HL-60 (cell line): ENCODE measurements around the gene TNNT1.

Source experiments
- DNase-seq, 2 experiments: peaks; one replicate each; pipeline ENCODE4 v3.0.0-alpha.2; 2010 to 2020; ENCODE audit warnings: low read depth in 1 of 2, low spot score in 1 of 2
- H3K27ac ChIP-seq: fragments of 250-450 bp; sonication (Bioruptor Pico); replicated peaks from 2 replicates; pipeline ENCODE4 v1.5.1; 2020; ENCODE audit warnings: mild to moderate bottlenecking, moderate library complexity
- H3K27me3 ChIP-seq: fragments of 250-450 bp; sonication (Bioruptor Pico); 2 replicates; pipeline ENCODE4 v1.5.1; 2021; ENCODE audit warnings: mild to moderate bottlenecking, moderate library complexity; ENCODE audit not compliant: insufficient read depth, poor library complexity, severe bottlenecking
- H3K4me3 ChIP-seq: replicated peaks from 2 replicates; pipeline ENCODE4 v1.5.1; 2011; ENCODE audit warnings: mild to moderate bottlenecking, control low read depth, low read length; ENCODE audit not compliant: insufficient read depth
- GABPA ChIP-seq: IDR thresholded peaks from 2 replicates; pipeline ENCODE4 v1.6.1; 2012; ENCODE audit warnings: low read depth
- POLR2AphosphoS5 ChIP-seq: IDR thresholded peaks from 2 replicates; pipeline ENCODE4 v1.6.1; 2012; ENCODE audit warnings: low read depth
- SPI1 ChIP-seq: IDR thresholded peaks from 2 replicates; pipeline ENCODE4 v1.6.1; 2012; ENCODE audit warnings: low read depth, mild to moderate bottlenecking, borderline replicate concordance
- TF ChIP-seq, protein P1 (sequence below): IDR thresholded peaks from 2 replicates; pipeline ENCODE4 v1.6.1; 2012; ENCODE audit warnings: low read depth; ENCODE audit not compliant: insufficient replicate concordance
- TF ChIP-seq, protein P2 (sequence below): IDR thresholded peaks from one replicate; pipeline ENCODE4 v1.5.1; 2011; ENCODE audit warnings: low read length, control low read depth, inconsistent platforms; ENCODE audit not compliant: insufficient read depth

Gene TNNT1

DNA sequence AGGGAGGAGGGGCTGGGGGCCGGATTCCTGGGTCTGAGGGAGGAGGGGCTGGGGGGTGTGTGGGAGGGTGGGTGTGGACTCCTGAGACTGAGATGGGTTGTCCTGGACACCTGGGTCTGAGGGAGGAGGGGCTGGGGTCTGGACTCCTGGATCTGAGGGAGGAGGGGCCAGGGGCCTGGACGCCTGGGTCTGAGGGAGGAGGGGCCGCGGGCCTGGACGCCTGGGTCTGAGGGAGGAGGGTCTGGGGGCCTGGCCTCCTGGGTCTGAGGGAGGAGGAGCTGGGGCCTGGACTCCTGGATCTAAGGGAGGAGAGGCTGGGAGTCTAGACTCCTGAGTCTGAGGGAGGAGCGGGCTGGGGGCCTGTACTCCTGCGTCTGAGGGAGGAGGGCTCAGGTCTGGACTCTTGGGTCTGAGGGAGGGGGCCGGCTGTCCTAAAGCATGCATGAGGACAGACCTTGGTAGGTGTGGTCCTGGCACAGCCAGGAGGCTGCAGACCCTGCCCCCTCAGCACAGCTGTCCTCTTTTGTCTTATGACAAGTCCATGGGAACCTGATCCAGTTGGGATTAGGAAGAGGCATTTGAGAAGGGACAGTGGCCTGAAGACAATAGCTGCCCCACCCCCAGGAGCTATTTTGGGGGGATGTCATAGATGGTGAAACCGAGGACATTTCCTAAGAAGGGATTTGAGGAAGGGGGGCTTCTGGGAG lies 1.3 kb downstream of the TNNT1 start:
- Histone ChIP-seq H3K27me3 (peaks cover 8% of the 10 kb centered on the region), H3K4me3 (no peak overlapping the region), H3K27ac (no peak overlapping the region)
- DNase-seq: no peak
- TF ChIP-seq, protein P1, sequence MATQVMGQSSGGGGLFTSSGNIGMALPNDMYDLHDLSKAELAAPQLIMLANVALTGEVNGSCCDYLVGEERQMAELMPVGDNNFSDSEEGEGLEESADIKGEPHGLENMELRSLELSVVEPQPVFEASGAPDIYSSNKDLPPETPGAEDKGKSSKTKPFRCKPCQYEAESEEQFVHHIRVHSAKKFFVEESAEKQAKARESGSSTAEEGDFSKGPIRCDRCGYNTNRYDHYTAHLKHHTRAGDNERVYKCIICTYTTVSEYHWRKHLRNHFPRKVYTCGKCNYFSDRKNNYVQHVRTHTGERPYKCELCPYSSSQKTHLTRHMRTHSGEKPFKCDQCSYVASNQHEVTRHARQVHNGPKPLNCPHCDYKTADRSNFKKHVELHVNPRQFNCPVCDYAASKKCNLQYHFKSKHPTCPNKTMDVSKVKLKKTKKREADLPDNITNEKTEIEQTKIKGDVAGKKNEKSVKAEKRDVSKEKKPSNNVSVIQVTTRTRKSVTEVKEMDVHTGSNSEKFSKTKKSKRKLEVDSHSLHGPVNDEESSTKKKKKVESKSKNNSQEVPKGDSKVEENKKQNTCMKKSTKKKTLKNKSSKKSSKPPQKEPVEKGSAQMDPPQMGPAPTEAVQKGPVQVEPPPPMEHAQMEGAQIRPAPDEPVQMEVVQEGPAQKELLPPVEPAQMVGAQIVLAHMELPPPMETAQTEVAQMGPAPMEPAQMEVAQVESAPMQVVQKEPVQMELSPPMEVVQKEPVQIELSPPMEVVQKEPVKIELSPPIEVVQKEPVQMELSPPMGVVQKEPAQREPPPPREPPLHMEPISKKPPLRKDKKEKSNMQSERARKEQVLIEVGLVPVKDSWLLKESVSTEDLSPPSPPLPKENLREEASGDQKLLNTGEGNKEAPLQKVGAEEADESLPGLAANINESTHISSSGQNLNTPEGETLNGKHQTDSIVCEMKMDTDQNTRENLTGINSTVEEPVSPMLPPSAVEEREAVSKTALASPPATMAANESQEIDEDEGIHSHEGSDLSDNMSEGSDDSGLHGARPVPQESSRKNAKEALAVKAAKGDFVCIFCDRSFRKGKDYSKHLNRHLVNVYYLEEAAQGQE: no peak
- TF ChIP-seq SPI1 (no peak), POLR2AphosphoS5 (no peak), GABPA (no peak)
- TF ChIP-seq, protein P2, sequence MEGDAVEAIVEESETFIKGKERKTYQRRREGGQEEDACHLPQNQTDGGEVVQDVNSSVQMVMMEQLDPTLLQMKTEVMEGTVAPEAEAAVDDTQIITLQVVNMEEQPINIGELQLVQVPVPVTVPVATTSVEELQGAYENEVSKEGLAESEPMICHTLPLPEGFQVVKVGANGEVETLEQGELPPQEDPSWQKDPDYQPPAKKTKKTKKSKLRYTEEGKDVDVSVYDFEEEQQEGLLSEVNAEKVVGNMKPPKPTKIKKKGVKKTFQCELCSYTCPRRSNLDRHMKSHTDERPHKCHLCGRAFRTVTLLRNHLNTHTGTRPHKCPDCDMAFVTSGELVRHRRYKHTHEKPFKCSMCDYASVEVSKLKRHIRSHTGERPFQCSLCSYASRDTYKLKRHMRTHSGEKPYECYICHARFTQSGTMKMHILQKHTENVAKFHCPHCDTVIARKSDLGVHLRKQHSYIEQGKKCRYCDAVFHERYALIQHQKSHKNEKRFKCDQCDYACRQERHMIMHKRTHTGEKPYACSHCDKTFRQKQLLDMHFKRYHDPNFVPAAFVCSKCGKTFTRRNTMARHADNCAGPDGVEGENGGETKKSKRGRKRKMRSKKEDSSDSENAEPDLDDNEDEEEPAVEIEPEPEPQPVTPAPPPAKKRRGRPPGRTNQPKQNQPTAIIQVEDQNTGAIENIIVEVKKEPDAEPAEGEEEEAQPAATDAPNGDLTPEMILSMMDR: no peak

DNA sequence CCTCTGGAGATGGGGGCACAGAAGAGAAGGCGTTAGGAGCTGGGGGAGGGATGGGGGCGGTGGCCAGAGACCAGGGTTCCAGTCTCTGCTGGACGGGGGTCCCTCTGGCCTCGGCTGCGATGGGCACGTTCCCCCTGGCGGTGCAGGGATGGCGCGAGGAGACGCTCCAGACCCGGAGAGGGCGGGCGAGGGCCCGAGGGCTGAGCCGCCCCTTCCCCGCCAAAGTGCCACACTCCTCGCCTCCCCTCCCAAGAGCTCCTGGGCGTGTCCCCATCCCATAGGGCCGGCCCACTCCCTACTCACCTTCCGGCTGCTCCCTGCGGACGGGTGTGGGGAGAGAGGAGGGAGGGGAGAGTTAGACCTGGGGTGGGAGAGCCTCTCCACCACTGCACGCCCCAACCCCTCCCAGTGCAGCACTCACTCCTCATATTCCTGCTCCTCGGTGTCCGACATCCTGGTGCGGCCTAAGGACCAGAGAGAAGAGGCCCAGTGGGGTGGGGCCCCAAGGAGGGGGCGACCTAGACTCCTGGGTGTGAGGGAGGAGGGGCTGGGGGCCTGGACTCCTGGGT lies 2.2 kb downstream of the TNNT1 start:
- H3K4me3 ChIP-seq: peak overlapping the region; percentile 42
- TF ChIP-seq, protein P1: no peak
- no peak for TF ChIP-seq POLR2AphosphoS5
- no peak for TF ChIP-seq SPI1
- no peak for TF ChIP-seq GABPA

GRCh38 chr19:55146078-55146704 lies 2.8 kb downstream of the TNNT1 start:
- Histone ChIP-seq H3K4me3 (peak overlapping the region; percentile 42), H3K27ac (no peak overlapping the region; the same call in 1 of the 2 replicates), H3K27me3 (peaks cover 20% of the 10 kb centered on the region)
- peak in 1 of 2 experiments; percentile 51 for DNase-seq
- TF ChIP-seq GABPA (no peak), POLR2AphosphoS5 (no peak), SPI1 (no peak)
- TF ChIP-seq, protein P1: no peak
- TF ChIP-seq, protein P2: peak; percentile 82

More for the DNA sequence above, 2.2 kb downstream of the TNNT1 start:
- DNase-seq: no peak
- Histone ChIP-seq H3K27ac (no peak overlapping the region), H3K27me3 (peaks cover 16% of the 10 kb centered on the region)
